ENCODE results near the gene INO80C.

The INO80C gene

DNA sequence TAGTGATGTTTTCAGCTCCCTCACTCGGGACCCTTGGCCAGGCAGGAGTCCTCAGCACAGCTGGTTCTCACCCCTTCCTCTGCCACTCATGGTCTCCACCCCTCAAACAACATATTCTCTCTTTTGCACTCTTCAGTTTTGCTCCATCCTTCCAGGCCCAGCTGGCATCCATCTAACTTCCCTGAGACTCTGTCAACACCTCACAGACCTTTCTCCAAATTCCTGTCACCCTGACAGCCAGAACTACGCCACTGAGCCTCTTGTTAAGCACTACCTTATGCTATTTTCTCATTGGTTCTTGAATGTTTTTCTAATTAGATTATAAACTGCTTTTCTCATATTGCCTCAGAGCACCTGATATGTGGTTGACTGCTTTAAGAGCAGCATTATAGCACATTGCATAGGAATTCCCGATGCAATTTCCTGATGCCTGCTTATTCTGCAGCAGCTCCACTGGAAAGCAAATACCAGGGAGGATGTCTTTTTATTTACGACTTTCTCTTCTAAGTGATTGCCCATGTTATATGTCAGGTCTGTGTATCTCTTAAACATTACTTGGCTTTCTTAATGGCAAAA, 12.4 kb upstream of the INO80C start:
- H3K4me1 ChIP-seq: no peaks in the 10 kb centered on the region

DNA sequence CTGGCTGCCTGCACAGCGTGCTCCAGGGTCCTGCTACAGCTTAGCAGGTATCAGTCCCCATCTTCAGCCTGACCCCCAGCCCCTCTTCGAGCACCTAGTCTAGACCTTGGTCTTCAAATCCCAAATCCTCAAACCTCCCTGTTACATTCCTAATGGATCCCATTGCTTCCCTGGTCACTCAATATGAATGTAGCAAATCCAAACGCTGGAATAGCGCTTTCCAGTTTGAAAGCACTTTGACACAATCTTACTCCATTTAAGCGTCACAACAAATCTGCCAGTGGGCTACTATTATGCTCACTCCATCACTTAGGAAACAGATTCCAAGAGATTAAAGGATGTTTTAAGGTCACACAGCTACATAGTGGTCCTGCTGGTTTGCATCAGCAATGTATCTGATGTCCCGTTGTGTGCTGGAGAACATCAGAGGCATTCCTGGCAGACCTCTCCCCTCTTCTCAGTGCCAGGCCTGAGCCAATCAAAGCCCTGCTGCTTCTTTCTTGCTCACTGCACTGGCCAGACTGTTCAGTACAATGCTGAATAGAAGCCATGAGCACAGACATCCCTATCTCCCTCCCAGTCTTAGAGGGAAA, 11.1 kb upstream of the INO80C start:
- no peak for DNase-seq
- Histone ChIP-seq H3K4me1 (no peaks in the 10 kb centered on the region), H3K27me3 (no peaks in the 10 kb centered on the region), H3K36me3 (no peaks in the 10 kb centered on the region), H3K4me3 (ENCODE audit: low read depth, low read length) (no peak overlapping the region), H3K9me3 (no peaks in the 10 kb centered on the region)
- TF ChIP-seq, protein P1, sequence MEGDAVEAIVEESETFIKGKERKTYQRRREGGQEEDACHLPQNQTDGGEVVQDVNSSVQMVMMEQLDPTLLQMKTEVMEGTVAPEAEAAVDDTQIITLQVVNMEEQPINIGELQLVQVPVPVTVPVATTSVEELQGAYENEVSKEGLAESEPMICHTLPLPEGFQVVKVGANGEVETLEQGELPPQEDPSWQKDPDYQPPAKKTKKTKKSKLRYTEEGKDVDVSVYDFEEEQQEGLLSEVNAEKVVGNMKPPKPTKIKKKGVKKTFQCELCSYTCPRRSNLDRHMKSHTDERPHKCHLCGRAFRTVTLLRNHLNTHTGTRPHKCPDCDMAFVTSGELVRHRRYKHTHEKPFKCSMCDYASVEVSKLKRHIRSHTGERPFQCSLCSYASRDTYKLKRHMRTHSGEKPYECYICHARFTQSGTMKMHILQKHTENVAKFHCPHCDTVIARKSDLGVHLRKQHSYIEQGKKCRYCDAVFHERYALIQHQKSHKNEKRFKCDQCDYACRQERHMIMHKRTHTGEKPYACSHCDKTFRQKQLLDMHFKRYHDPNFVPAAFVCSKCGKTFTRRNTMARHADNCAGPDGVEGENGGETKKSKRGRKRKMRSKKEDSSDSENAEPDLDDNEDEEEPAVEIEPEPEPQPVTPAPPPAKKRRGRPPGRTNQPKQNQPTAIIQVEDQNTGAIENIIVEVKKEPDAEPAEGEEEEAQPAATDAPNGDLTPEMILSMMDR (IDR thresholded peaks at IDR 0.05; ENCODE audit: low read depth, low read length): no peak

More for the DNA sequence above, 12.4 kb upstream of the INO80C start:
- H3K9me3 ChIP-seq: no peaks in the 10 kb centered on the region
- no peak overlapping the region for H3K4me3 ChIP-seq (ENCODE audit: low read depth, low read length)
- TF ChIP-seq, protein P1 (IDR thresholded peaks at IDR 0.05; ENCODE audit: low read depth, low read length): no peak
- DNase-seq: no peak
- H3K36me3 ChIP-seq: no peaks in the 10 kb centered on the region
- no peaks in the 10 kb centered on the region for H3K27me3 ChIP-seq

DNA sequence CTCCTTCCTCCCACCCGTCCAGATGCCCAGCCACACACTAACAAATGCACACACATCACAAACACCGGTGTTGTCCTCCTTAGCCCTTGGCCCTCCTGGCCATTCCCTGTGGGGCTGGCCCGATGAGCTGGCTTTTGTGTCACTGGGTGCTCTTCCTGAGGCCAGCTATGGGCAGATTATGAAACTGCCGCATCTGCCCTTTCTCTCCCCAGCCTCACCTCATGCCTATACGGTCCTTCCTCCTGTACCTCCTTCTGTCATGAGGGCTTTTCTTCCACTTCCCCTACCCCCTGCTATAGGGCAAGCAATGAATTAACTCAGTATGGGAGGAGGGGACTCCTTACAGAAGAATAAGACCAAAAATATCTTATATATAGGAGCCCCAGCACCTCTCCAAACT, 10.3 kb upstream of the INO80C start:
- H3K4me3 ChIP-seq (ENCODE audit: low read depth, low read length): no peak overlapping the region
- no peaks in the 10 kb centered on the region for H3K4me1 ChIP-seq
- no peaks in the 10 kb centered on the region for H3K36me3 ChIP-seq
- no peaks in the 10 kb centered on the region for H3K9me3 ChIP-seq
- TF ChIP-seq, protein P1 (IDR thresholded peaks at IDR 0.05; ENCODE audit: low read depth, low read length): no peak
- no peaks in the 10 kb centered on the region for H3K27me3 ChIP-seq
- DNase-seq: no peak

DNA sequence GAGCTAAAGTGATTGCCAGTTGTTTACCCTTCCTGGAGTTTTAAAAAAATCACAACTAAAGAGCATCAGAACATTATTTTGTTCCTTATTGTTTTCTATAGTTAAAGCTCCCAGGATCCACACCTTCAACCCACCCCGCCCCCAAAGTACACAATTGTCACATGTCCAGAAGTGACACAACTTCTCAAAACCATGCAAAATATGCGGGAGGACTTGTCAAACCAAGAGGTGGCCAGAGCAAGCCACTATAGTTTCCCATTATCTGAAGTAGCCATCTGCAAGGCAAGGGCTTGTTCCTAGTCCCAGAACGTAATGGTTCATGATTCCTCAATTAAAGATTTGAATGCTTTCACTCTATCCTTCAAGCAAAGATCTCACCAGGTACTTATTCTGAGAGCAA, 9.9 kb upstream of the INO80C start:
- Histone ChIP-seq H3K4me1 (no peaks in the 10 kb centered on the region), H3K27me3 (no peaks in the 10 kb centered on the region), H3K4me3 (ENCODE audit: low read depth, low read length) (no peak overlapping the region), H3K36me3 (no peaks in the 10 kb centered on the region), H3K9me3 (no peaks in the 10 kb centered on the region)
- DNase-seq: no peak
- TF ChIP-seq, protein P1 (IDR thresholded peaks at IDR 0.05; ENCODE audit: low read depth, low read length): no peak

DNA sequence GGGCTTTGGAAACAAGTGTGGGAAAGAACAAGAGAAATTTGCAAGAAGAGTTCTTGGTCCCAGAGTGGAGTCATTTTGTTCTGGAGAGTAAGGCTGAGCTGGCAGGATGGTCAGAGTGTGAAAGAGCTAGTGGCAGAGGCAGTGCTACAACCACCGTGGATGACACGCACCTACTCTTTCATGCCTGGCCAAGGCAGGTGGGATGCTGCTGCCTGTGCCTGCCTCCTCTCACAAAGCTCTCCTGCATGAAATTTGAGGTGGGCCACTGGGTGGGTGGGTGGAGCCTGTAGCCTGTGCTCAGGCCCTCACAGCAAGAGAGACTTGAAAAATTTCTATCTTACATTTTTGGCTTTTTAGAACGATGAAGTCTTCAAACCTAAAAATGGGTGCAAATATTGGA, 9.4 kb upstream of the INO80C start:
- TF ChIP-seq, protein P1 (IDR thresholded peaks at IDR 0.05; ENCODE audit: low read depth, low read length): no peak

DNA sequence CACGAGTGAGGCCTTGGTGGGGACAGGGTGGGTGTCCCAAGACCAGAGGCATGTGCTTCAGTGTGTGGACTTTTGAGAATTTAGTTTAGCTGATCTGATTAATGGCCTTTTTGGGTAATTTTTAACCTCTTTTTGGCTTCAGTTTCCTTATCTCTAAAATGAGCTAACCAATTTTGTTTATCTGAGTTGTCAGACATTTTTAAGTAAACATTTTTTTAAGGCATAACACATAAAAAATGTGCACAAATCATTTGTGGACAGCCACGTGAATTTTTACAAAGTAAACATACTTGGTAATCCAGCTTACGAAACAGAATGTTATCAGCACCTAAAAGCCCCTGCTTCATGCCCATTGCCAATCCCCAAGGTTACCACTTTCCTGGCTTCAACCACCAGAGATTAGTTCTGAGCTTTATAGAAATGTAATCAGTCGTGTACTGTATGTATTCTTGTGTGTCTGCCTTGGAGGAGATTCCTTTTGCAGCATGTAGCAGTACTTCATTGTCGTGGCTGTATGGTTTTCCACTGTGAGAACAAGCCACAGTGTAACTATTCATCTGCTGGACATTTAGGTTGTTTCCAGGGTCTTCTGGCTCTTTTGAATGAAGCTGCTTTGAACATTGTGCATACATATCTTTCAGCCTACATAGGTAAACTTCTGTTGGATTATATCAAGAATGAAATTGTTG, 8.4 kb upstream of the INO80C start:
- Histone ChIP-seq H3K27me3 (no peaks in the 10 kb centered on the region), H3K9me3 (no peaks in the 10 kb centered on the region), H3K36me3 (no peaks in the 10 kb centered on the region), H3K4me3 (ENCODE audit: low read depth, low read length) (no peak overlapping the region), H3K4me1 (no peaks in the 10 kb centered on the region)
- TF ChIP-seq, protein P1 (IDR thresholded peaks at IDR 0.05; ENCODE audit: low read depth, low read length): no peak
- no peak for DNase-seq

More for the DNA sequence above, 9.4 kb upstream of the INO80C start:
- Histone ChIP-seq H3K36me3 (no peaks in the 10 kb centered on the region), H3K9me3 (no peaks in the 10 kb centered on the region), H3K27me3 (no peaks in the 10 kb centered on the region), H3K4me1 (no peaks in the 10 kb centered on the region), H3K4me3 (ENCODE audit: low read depth, low read length) (no peak overlapping the region)
- no peak for DNase-seq

Measured in BE2C (cell line).